ENCODE results near the gene PPP1R13B. TPM values are rescaled to one million over a fixed set of nuclear protein-coding genes. Genes with fewer than 3 reads are reported as not detected.
A peak's percentile ranks its signal among the peaks of the same experiment; 100 is the strongest.
"Not testable (repeated sequence)": the region's sequence is repeated elsewhere in the genome, so short reads cannot be mapped to it uniquely, and the experiment has no call there.

Gene PPP1R13B
- total RNA-seq, 3 donors from 2014 or later = 49.6 to 65.5 (median 52.1) TPM

DNA sequence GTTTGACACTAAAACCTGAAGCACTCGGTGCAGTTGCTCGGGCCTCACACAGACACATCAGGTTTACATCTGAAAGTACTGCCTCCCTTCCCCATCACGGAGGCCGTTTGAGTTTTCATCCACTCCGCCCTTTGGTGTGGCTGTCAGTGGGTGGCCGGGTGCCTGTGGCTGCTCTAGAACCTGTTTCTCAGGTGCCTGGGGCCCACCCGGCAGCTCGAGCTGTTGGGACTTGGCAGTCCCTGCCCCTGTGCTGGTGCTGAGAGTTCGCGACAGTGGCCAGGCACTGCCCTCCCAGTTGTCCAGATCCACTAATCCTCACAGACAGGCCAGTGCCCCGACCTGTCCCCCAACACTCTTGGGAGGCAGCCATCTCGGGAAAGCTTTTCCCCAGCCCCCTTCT lies 154.5 kb downstream of the PPP1R13B start:
- ATAC-seq (peak; percentile 2), DNase-seq (peak in 1 of 3 donors; percentile 42)
- Histone ChIP-seq H3K4me3 (no peak overlapping the region), H3K36me3 (ENCODE audit: low read depth) (no peaks in the 10 kb centered on the region), H3K4me1 (ENCODE audit: low read depth) (peaks cover 8% of the 10 kb centered on the region), H3K9me3 (no peaks in the 10 kb centered on the region)
- TF ChIP-seq, protein P1, sequence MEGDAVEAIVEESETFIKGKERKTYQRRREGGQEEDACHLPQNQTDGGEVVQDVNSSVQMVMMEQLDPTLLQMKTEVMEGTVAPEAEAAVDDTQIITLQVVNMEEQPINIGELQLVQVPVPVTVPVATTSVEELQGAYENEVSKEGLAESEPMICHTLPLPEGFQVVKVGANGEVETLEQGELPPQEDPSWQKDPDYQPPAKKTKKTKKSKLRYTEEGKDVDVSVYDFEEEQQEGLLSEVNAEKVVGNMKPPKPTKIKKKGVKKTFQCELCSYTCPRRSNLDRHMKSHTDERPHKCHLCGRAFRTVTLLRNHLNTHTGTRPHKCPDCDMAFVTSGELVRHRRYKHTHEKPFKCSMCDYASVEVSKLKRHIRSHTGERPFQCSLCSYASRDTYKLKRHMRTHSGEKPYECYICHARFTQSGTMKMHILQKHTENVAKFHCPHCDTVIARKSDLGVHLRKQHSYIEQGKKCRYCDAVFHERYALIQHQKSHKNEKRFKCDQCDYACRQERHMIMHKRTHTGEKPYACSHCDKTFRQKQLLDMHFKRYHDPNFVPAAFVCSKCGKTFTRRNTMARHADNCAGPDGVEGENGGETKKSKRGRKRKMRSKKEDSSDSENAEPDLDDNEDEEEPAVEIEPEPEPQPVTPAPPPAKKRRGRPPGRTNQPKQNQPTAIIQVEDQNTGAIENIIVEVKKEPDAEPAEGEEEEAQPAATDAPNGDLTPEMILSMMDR (IDR thresholded peaks at IDR 0.05) = no peak
- intact Hi-C loops (cut with DNase I, micrococcal nuclease) = no loop called here

DNA sequence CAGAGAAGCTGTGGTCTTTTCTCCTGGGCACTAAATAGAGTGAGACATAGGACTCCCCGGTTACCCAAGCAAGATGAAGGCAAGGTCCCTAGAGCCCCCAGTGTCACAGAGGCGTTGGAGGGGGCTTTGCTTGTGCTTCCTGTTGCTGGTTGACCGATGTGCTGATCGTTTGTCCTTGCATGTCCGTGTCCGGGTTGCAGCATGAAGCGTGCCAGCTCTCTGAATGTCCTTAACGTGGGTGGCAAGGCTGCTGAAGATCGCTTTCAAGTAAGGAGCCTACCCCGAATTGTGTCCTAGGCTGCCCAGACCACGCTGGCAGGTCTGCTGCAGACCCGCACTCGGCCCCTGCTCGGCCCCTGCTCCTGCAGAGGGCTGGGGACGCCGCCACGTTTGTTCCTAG lies 155.2 kb downstream of the PPP1R13B start:
- peaks cover 2% of the 10 kb centered on the region for H3K36me3 ChIP-seq (ENCODE audit: low read depth)
- H3K4me3 ChIP-seq = no peak overlapping the region
- TF ChIP-seq, protein P1 (IDR thresholded peaks at IDR 0.05) = no peak
- DNase-seq (no peak), ATAC-seq (no peak)
- no peaks in the 10 kb centered on the region for H3K9me3 ChIP-seq
- intact Hi-C loops (cut with DNase I, micrococcal nuclease) = no loop called here
- peaks cover 8% of the 10 kb centered on the region for H3K4me1 ChIP-seq (ENCODE audit: low read depth)

DNA sequence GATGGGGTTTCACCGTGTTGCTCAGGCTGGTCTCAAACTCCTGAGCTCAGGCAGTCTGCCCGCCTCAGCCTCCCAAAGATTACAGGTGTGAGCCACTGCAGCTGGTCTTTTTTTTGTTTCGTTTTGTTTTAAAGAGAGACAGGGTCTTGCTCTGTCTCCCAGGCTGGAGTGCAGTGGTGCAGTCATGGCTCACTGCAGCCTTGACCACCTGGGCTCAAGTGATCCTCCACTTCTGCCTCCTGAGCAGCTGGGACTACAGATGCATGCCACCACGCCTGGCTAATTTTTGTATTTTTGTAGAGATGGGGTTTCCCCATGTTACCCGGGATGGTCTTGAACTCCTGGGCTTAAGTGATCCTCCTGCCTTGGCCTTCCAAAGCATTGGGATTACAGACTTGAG lies 155.7 kb downstream of the PPP1R13B start:
- DNase-seq; H3K4me3 ChIP-seq; H3K36me3 ChIP-seq (ENCODE audit: low read depth); H3K9me3 ChIP-seq; ATAC-seq; H3K4me1 ChIP-seq (ENCODE audit: low read depth); intact Hi-C loops (cut with DNase I, micrococcal nuclease): not testable (repeated sequence)

DNA sequence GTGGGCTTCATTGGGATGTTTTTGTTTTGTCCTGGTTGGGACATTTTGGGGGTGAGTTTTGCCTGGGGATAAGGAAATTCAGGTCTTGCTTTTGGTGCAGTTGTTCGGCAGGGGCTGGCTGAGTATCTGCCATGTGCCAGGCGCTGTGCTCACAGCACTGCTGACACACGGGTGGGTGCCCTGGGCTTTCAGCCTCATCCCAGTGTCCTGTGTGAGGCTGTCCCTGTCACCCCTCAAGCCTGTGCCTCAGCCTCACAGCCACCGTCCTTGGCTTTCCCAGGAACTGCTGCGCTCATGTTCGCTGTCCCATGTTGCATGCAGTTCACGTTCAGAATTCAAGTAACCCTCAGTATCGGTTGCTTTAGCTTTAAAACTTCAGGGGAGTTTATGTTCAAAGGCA lies 157.0 kb downstream of the PPP1R13B start:
- Histone ChIP-seq H3K36me3 (ENCODE audit: low read depth) (peaks cover 11% of the 10 kb centered on the region), H3K4me3 (no peak overlapping the region), H3K9me3 (no peaks in the 10 kb centered on the region), H3K4me1 (ENCODE audit: low read depth) (peaks cover 4% of the 10 kb centered on the region)
- DNase-seq = no peak
- ATAC-seq = no peak
- TF ChIP-seq, protein P1 (IDR thresholded peaks at IDR 0.05) = no peak
- intact Hi-C loops (cut with DNase I, micrococcal nuclease) = no loop called here

DNA sequence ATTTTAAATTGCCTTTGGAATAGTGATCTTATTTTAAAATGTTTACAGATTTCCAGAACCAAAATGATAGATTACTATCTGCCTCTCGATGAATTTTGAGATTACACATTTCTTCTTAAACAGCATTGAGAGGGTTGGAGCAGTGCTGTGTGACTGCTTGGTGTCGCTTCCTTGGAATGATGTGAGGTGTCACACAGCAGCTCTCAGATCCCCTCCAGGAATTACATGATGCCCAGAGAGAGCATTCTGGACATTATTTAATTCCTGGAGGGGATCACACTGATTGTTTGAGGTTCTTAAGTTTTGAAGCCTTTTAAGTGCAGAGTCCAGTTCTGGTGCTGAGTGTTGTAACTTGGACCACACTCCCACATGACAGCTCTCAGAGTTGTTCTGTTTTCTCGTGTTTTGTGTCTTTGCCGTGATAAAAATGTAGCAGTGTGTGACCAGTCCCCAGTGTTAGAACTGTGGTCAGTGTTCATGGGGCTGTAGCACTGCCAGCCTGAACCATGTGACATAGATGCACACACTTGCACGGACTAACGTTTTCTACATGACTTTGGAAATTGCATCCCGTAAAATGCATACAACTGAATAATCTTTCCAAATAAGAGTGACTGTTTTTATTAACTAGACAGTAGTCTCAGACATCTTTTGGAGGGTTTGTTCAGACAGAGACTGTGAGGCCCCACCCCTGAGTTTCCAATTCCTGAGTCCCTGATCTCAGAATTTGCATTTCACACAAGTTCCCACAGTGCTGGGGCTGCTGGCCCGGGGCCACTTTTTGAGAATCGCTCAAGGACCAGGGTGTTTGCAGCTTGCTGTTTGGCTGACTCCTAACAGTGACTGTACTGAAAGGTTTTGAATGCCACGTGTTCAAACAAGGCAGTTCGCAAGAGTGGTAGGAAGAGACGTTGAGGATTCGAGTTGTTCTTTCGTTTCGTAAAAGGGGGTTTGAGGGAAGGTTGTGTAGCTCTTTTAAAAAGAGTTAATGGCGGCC lies 158.2 kb downstream of the PPP1R13B start:
- Histone ChIP-seq H3K9me3 (no peaks in the 10 kb centered on the region), H3K36me3 (ENCODE audit: low read depth) (peaks cover 18% of the 10 kb centered on the region), H3K4me3 (no peak overlapping the region), H3K4me1 (ENCODE audit: low read depth) (peaks cover 4% of the 10 kb centered on the region)
- TF ChIP-seq, protein P1 (IDR thresholded peaks at IDR 0.05) = no peak
- intact Hi-C loops (cut with DNase I, micrococcal nuclease) = no loop called here
- peak in 2 of 3 donors; percentile 36 to 42 for DNase-seq
- ATAC-seq = peak; percentile 16

DNA sequence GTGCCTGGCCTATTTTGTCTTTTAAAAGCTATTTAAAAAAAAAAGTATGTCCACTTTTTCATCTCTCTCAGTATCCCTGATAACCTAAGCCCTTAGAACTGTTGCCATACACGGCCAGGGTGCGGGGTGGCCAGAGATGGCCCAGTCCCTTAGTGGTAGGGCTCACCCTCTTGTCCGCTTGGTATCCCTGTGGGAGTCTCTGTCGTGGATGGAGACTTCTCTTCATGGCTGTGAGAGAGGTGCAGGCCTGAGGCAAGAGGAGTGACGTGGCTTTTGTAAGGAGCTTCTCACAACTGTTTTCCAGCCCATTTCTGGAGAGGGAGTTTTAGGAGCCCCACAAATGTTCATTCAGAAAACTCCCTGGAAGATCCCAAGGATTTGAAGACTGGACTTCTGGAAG lies 158.9 kb downstream of the PPP1R13B start:
- intact Hi-C loops (cut with DNase I, micrococcal nuclease) = no loop called here
- ATAC-seq (no peak), DNase-seq (no peak)
- TF ChIP-seq, protein P1 (IDR thresholded peaks at IDR 0.05) = no peak
- H3K4me3 ChIP-seq = no peak overlapping the region
- H3K36me3 ChIP-seq (ENCODE audit: low read depth) = peaks cover 18% of the 10 kb centered on the region
- H3K9me3 ChIP-seq = no peaks in the 10 kb centered on the region
- H3K4me1 ChIP-seq (ENCODE audit: low read depth) = peaks cover 4% of the 10 kb centered on the region

Measured in mucosa of descending colon (tissue), 3 donors.